ENCODE data around the gene KLF8. TPM values are rescaled to one million over a fixed set of nuclear protein-coding genes. Genes with fewer than 3 reads are reported as not detected.

KLF8 gene
- total RNA-seq, 1 experiment from 2014 or later: 93.2 TPM

- H3K36me3 ChIP-seq (ENCODE audit: low read depth): no peaks in the 10 kb centered on the region
- no peaks in the 10 kb centered on the region for H3F3A ChIP-seq (ENCODE audit: insufficient read depth, low read depth)
- H3K9me2 ChIP-seq (ENCODE audit: insufficient read depth): no peaks in the 10 kb centered on the region
- POLR2A ChIA-PET (ENCODE audit: unreplicated experiment): interaction anchor here (0.6 kb wide), 2 partner anchors 108 to 447 kb away, joined by 4 to 5 read pairs; no protein-coding TSS in a partner anchor
- CTCF ChIA-PET: interaction anchor here (0.6 to 1.7 kb wide), 6 partner anchors 15 to 810 kb away, joined by 3 to 14 read pairs (median 6); no protein-coding TSS in a partner anchor
- no peak overlapping the region for H3K27ac ChIP-seq
- no peak overlapping the region for H3K4me2 ChIP-seq
- no peak overlapping the region for H2AFZ ChIP-seq
- H3K27me3 ChIP-seq (ENCODE audit: insufficient read depth, low read depth): no peaks in the 10 kb centered on the region
- no peaks in the 10 kb centered on the region for H3K9me3 ChIP-seq (ENCODE audit: insufficient read depth, low read depth)
- no TSS peak for BruUV-seq (replicated peaks)
- H3K79me2 ChIP-seq (ENCODE audit: low read depth): no peaks in the 10 kb centered on the region
- peak in 1 of 2 experiments; percentile 72 for DNase-seq
- peak; percentile 74 for TF ChIP-seq CTCF (conservative IDR thresholded peaks at IDR 0.05)
- no peak for TF ChIP-seq EZH2 (IDR thresholded peaks at IDR 0.05; ENCODE audit: low read depth)
- H4K20me1 ChIP-seq (ENCODE audit: insufficient read depth): no peaks in the 10 kb centered on the region
- intact Hi-C loops (cut with micrococcal nuclease; ENCODE audit: unreplicated experiment): loop anchor here (1.0 to 10.0 kb wide), 8 partner anchors 30 to 856 kb away; partner anchors contain the start of gene SPIN3
- H3K4me1 ChIP-seq (replicated peaks; ENCODE audit: insufficient read depth): no peaks in the 10 kb centered on the region
- H3K4me3 ChIP-seq: no peak overlapping the region
Observed at GRCh38 chrX:56248492-56248891, 16.3 kb downstream of the KLF8 start.

GRCh38 chrX:56253832-56254703 lies 21.9 kb downstream of the KLF8 start:
- Histone ChIP-seq H3K79me2 (ENCODE audit: low read depth) (0 out of 2 replicates have a peak, but pooled peaks cover 6% of the 10 kb centered on the region), H2AFZ (no peak overlapping the region), H3K27ac (no peak overlapping the region), H3K9me2 (ENCODE audit: insufficient read depth) (no peaks in the 10 kb centered on the region), H3K36me3 (ENCODE audit: low read depth) (no peaks in the 10 kb centered on the region), H3K4me2 (no peak overlapping the region), H3K9me3 (ENCODE audit: insufficient read depth, low read depth) (no peaks in the 10 kb centered on the region), H3K27me3 (ENCODE audit: insufficient read depth, low read depth) (no peaks in the 10 kb centered on the region), H4K20me1 (ENCODE audit: insufficient read depth) (no peaks in the 10 kb centered on the region), H3K4me1 (replicated peaks; ENCODE audit: insufficient read depth) (no peaks in the 10 kb centered on the region), H3K4me3 (no peak overlapping the region), H3F3A (ENCODE audit: insufficient read depth, low read depth) (no peaks in the 10 kb centered on the region)
- ChIA-PET POLR2A (ENCODE audit: unreplicated experiment) (no interaction called here), CTCF (no interaction called here)
- no peak for DNase-seq
- intact Hi-C loops (cut with micrococcal nuclease; ENCODE audit: unreplicated experiment): no loop called here
- TF ChIP-seq CTCF (conservative IDR thresholded peaks at IDR 0.05) (no peak), EZH2 (IDR thresholded peaks at IDR 0.05; ENCODE audit: low read depth) (no peak)
- BruUV-seq (replicated peaks): no TSS peak

- Histone ChIP-seq H3K4me2 (no peak overlapping the region), H3F3A (ENCODE audit: insufficient read depth, low read depth) (no peaks in the 10 kb centered on the region), H3K9me2 (ENCODE audit: insufficient read depth) (no peaks in the 10 kb centered on the region), H3K36me3 (ENCODE audit: low read depth) (no peaks in the 10 kb centered on the region), H2AFZ (no peak overlapping the region), H4K20me1 (ENCODE audit: insufficient read depth) (no peaks in the 10 kb centered on the region), H3K9me3 (ENCODE audit: insufficient read depth, low read depth) (no peaks in the 10 kb centered on the region), H3K79me2 (ENCODE audit: low read depth) (no peaks in the 10 kb centered on the region), H3K27me3 (ENCODE audit: insufficient read depth, low read depth) (no peaks in the 10 kb centered on the region), H3K4me3 (no peak overlapping the region), H3K27ac (no peak overlapping the region), H3K4me1 (replicated peaks; ENCODE audit: insufficient read depth) (no peaks in the 10 kb centered on the region)
- intact Hi-C loops (cut with micrococcal nuclease; ENCODE audit: unreplicated experiment): no loop called here
- ChIA-PET POLR2A (ENCODE audit: unreplicated experiment) (interaction anchor here (0.5 kb wide), 1 partner anchor 235 kb away, joined by 7 read pairs; no protein-coding TSS in a partner anchor), CTCF (no interaction called here)
- TF ChIP-seq EZH2 (IDR thresholded peaks at IDR 0.05; ENCODE audit: low read depth): no peak
- no peak for TF ChIP-seq CTCF (conservative IDR thresholded peaks at IDR 0.05)
- DNase-seq: no peak
- BruUV-seq (replicated peaks): no TSS peak
Observed at GRCh38 chrX:56268888-56269287, 36.7 kb downstream of the KLF8 start.

Data from PC-9 (cell line).